Right atrium auricular region (tissue), 2 donors: ENCODE data around the gene AHNAK2. TPM values are rescaled to one million over a fixed set of nuclear protein-coding genes. Genes with fewer than 3 reads are reported as not detected.
"Not testable (repeated sequence)": the region's sequence is repeated elsewhere in the genome, so short reads cannot be mapped to it uniquely, and the experiment has no call there.

Experiments
- DNase-seq: peaks from one replicate; pipeline ENCODE4 v3.0.0-alpha.2; 2019; ENCODE audit warnings: low spot score
- H3K27ac ChIP-seq, 2 donors: fragments of 200-600 bp; sonication (generic); 1 replicate in 1 of 2; 2 replicates in 1 of 2; pipeline ENCODE4 v1.5.1; 2016 to 2019
- H3K27me3 ChIP-seq, 2 donors: fragments of 200-600 bp; sonication (generic); one replicate each; pipeline versions ENCODE4 v1.5.1 to v1.6.0; 2017 to 2019
- H3K36me3 ChIP-seq: fragments of 200-600 bp; sonication (generic); one replicate; pipeline ENCODE4 v1.5.1; 2016
- H3K4me1 ChIP-seq, 2 donors: fragments of 200-600 bp; sonication (generic); one replicate each; pipeline versions ENCODE4 v1.5.1 to v1.6.0; 2017 to 2019
- H3K4me3 ChIP-seq, 2 donors: fragments of 200-600 bp; sonication (generic); 1 replicate in 1 of 2; 2 replicates in 1 of 2; pipeline ENCODE4 v1.5.1; 2017 to 2019; ENCODE audit warnings: mild to moderate bottlenecking in 1 of 2, moderate library complexity in 1 of 2
- H3K9me3 ChIP-seq, 2 donors: fragments of 200-600 bp; sonication (generic); one replicate each; pipeline ENCODE4 v1.5.1; 2019
- total RNA-seq, 2 donors: library from RNA; depleted of rRNA; stranded (reverse); fragments of >200 nt; gene quantifications; one replicate each; pipeline ENCODE4 v1.1.0, GENCODE V29; 2016
- TF ChIP-seq, protein P1 (sequence below), 2 donors: fragments of 200-600 bp; sonication (generic); IDR thresholded peaks; one replicate each; pipeline ENCODE4 v1.5.1; 2019; ENCODE audit warnings: antibody characterized with exemption in 2 of 2

AHNAK2 gene
- total RNA-seq, 2 donors from 2014 or later: 5.7 to 11.8 TPM

DNA sequence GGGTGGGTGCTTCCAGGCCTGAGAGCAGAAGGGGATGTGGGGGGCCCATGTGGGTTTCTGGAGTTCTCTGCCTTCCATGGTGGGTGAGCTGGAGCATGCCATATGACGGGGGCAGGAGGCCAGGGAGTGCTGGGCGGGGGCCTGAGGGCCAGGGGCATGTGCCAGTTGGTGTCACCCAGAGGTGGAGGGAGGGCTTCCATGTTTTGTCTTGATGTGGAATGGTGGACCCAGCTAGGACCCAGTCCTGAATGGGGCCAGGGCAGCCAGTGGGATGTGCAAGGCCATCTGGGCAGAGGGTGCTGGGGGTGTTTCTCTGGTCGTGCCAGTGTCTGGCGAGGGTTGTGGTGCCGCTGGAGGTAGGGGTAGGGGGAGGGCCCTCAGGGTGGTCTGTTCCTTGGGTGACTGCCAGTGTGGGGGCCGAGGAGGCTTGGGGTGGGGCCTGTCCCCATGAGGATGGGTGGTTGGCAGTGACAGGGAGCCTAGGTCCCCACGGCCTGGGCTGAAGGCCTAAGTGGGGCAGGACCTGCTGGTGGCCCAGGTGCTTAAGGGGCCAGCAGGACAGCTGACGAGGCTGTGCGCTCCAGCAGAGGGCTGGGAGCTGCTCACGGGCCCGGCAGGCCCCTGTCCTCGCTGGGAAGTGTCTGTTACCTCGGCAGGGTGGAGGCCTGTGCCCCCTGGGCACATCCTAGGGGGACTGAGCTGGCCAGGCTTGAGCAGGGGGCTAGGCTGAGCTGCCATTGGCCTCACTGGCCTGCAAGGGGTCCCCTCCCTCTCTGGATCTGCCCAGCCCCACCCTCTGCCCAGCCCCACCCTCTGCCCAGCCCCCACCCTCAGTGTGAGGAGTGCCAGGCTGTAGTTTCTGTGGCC lies 86.3 kb downstream of the AHNAK2 start:
- no peaks in the 10 kb centered on the region for H3K27me3 ChIP-seq
- no peak overlapping the region for H3K4me3 ChIP-seq
- TF ChIP-seq, protein P1, sequence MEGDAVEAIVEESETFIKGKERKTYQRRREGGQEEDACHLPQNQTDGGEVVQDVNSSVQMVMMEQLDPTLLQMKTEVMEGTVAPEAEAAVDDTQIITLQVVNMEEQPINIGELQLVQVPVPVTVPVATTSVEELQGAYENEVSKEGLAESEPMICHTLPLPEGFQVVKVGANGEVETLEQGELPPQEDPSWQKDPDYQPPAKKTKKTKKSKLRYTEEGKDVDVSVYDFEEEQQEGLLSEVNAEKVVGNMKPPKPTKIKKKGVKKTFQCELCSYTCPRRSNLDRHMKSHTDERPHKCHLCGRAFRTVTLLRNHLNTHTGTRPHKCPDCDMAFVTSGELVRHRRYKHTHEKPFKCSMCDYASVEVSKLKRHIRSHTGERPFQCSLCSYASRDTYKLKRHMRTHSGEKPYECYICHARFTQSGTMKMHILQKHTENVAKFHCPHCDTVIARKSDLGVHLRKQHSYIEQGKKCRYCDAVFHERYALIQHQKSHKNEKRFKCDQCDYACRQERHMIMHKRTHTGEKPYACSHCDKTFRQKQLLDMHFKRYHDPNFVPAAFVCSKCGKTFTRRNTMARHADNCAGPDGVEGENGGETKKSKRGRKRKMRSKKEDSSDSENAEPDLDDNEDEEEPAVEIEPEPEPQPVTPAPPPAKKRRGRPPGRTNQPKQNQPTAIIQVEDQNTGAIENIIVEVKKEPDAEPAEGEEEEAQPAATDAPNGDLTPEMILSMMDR (IDR thresholded peaks at IDR 0.05): no peak
- DNase-seq: no peak
- H3K36me3 ChIP-seq: peaks cover 6% of the 10 kb centered on the region
- peaks cover 0 to 20% of the 10 kb centered on the region in 2 donors for H3K4me1 ChIP-seq
- H3K27ac ChIP-seq: no peak overlapping the region
- H3K9me3 ChIP-seq: no peaks in the 10 kb centered on the region

DNA sequence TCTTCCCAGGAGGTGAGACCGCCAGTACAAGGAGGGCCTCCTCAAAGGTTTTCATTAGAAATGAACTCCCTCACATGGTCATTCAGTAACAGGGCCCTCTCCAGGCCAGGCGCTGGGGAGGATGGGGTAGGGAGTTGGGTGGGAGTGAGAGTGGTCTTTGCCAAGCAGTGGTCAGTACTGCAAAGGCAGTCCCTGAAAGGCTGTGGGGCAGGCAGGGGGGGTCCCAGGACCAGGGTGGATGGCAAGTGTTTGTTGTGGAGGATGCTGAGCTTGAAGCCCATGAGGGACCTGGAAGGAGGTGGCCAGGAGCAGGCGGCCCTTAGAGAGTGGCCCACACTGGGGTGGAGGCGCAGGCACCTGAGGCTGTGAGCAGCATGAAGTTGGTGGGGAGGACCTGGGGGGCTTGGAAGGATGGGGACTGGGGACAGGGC lies 87.0 kb downstream of the AHNAK2 start:
- H3K27ac ChIP-seq: no peak overlapping the region
- no peaks in the 10 kb centered on the region for H3K9me3 ChIP-seq
- DNase-seq: no peak
- H3K36me3 ChIP-seq: peaks cover 13% of the 10 kb centered on the region
- H3K4me1 ChIP-seq: peaks cover 0 to 20% of the 10 kb centered on the region in 2 donors
- H3K27me3 ChIP-seq: no peaks in the 10 kb centered on the region
- H3K4me3 ChIP-seq: no peak overlapping the region
- TF ChIP-seq, protein P1 (IDR thresholded peaks at IDR 0.05): no peak

DNA sequence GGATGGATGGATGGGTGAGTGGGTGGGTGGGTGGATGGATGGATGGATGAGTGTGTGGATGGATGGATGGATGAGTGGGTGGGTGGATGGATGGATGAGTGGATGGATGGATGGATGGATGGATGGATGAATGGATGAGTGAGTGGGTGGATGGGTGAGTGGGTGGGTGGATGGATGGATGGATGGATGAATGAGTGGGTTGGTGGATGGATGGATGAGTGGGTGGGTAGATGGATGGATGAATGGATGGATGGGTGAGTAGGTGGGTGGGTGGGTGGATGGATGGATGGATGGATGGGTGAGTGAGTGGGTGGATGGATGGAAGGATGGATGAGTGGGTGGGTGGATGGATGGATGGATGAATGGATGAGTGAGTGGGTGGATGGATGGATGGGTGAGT lies 87.9 kb downstream of the AHNAK2 start:
- DNase-seq, H3K27me3 ChIP-seq, H3K9me3 ChIP-seq, H3K27ac ChIP-seq, H3K4me3 ChIP-seq: not testable (repeated sequence)
- Histone ChIP-seq H3K4me1 (peaks cover 0 to 13% of the 10 kb centered on the region in 2 donors), H3K36me3 (peaks cover 16% of the 10 kb centered on the region)

DNA sequence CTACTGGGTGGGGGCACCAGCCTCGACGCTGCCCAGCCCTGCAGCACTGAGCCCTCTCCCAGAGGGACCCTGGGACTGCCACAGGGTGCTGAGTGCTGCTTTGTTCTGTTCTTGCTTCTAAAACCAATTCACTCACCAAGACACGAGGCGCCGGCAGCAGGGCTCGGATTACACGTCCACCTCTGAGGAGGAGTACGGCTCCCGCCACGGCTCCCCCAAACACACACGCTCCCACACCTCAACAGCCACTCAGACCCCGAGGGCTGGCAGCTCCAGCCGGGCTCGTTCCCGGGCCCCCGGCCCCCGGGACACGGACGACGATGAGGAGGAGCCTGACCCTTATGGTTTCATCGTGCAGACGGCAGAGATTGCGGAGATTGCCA lies 88.8 kb downstream of the AHNAK2 start:
- no peak for DNase-seq
- Histone ChIP-seq H3K9me3 (no peaks in the 10 kb centered on the region), H3K27ac (no peak overlapping the region), H3K27me3 (no peaks in the 10 kb centered on the region), H3K4me3 (no peak overlapping the region), H3K4me1 (peaks cover 0 to 4% of the 10 kb centered on the region in 2 donors), H3K36me3 (peaks cover 16% of the 10 kb centered on the region)
- TF ChIP-seq, protein P1 (IDR thresholded peaks at IDR 0.05): no peak

DNA sequence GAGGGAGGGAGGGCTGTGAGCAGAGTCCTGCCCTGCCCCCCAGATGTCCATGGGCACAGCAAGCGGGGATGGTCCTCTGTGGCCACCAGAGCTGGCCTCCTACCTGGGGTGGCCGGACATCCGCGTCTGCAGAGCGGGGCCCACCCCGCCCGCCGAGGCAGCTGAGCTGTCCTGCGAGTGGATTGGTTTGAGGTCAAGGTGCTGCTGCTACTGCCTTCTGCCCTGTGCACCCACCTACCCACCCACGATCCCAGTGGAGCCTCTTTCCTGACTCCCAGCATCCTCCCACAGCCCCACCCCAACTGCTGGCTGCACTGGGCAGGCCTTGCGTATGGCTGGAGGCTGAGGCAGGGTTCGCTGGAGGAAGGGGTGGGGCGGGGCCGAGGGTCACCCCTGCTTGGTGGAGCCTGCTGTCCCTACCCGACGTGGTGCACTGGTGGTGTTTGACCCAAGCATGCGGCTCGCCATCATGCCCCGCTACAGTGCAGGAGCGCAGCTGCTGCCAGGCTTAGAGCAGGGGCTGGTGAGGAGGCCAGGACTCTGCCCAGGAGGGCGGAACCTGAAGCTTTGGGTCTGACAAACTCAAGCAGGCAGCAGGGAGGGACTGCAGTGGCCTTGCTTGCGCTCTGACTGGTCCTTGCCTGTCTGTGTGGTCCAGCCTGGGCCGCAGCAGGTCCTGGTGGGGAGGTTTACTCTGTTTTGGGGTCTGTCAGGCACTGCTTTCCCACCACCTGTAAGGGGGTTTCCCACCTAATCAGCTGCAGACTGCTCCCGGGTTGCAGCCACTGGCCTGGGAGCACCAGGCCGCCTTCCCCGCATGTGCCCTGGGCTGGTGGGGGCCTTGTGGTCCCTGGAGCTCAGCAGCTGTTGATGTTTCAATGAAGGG lies 89.4 kb downstream of the AHNAK2 start:
- H3K36me3 ChIP-seq: peaks cover 22% of the 10 kb centered on the region
- DNase-seq: no peak

More for the DNA sequence above, 89.4 kb downstream of the AHNAK2 start:
- H3K4me3 ChIP-seq: no peak overlapping the region
- no peaks in the 10 kb centered on the region for H3K9me3 ChIP-seq
- no peaks in the 10 kb centered on the region for H3K27me3 ChIP-seq
- H3K4me1 ChIP-seq: no peaks in the 10 kb centered on the region
- H3K27ac ChIP-seq: no peak overlapping the region
- TF ChIP-seq, protein P1 (IDR thresholded peaks at IDR 0.05): no peak
